ENCODE data around the gene EID2.

The EID2 gene

GRCh38 chr19:39539518-39540332, at the start of gene EID2:
Gene EID2, minus strand, starts transcription at chr19:39540161. Its CDS starts 82 bp downstream, at chr19:39540079.
- FAIRE-seq = peak; percentile 65

- no peak for FAIRE-seq
These were observed 48.1 kb upstream of the EID2 start for GRCh38 chr19:39588066-39588465.

- no peak for FAIRE-seq
These were observed 47.5 kb upstream of the EID2 start for GRCh38 chr19:39587496-39587895.

- FAIRE-seq = no peak
These were observed 43.1 kb upstream of the EID2 start for GRCh38 chr19:39582891-39583625.

- no peak for FAIRE-seq
These were observed 42.5 kb upstream of the EID2 start for GRCh38 chr19:39582442-39582841.

GRCh38 chr19:39568604-39569003, 28.6 kb upstream of the EID2 start:
- FAIRE-seq = no peak

GRCh38 chr19:39566064-39566463, 26.1 kb upstream of the EID2 start:
- no peak for FAIRE-seq

GRCh38 chr19:39563408-39563807, 23.4 kb upstream of the EID2 start:
- no peak for FAIRE-seq

GRCh38 chr19:39558624-39559117, 18.7 kb upstream of the EID2 start:
- no peak for FAIRE-seq

- no peak for FAIRE-seq
These were observed 18.1 kb upstream of the EID2 start for GRCh38 chr19:39557811-39558623.

GRCh38 chr19:39555883-39556282, 15.9 kb upstream of the EID2 start:
- FAIRE-seq = no peak

GRCh38 chr19:39554701-39555311, 14.8 kb upstream of the EID2 start:
- no peak for FAIRE-seq

GRCh38 chr19:39553082-39553652, 13.2 kb upstream of the EID2 start:
- no peak for FAIRE-seq

- no peak for FAIRE-seq
These were observed 10.2 kb upstream of the EID2 start for GRCh38 chr19:39550197-39550596.

GRCh38 chr19:39546599-39546998, 6.6 kb upstream of the EID2 start:
- no peak for FAIRE-seq

- FAIRE-seq = no peak
These were observed 5.0 kb upstream of the EID2 start for GRCh38 chr19:39544911-39545310.

GRCh38 chr19:39544226-39544903, 4.4 kb upstream of the EID2 start:
- no peak for FAIRE-seq

- no peak for FAIRE-seq
These were observed 3.5 kb upstream of the EID2 start for GRCh38 chr19:39543477-39543857.

GRCh38 chr19:39542206-39542605, 2.2 kb upstream of the EID2 start:
- FAIRE-seq = no peak

GRCh38 chr19:39540333-39540673, 342 bp upstream of the EID2 start:
- FAIRE-seq = peak; percentile 47

- no peak for FAIRE-seq
These were observed 820 bp downstream of the EID2 start for GRCh38 chr19:39539165-39539517.

- FAIRE-seq = no peak
These were observed 6.2 kb downstream of the EID2 start for GRCh38 chr19:39533791-39534190.

Data from islet of Langerhans (tissue), 1 donor.